Keratinocyte (primary cell): ENCODE data around the gene LRRIQ1. TPM values are rescaled to one million over a fixed set of nuclear protein-coding genes. Genes with fewer than 3 reads are reported as not detected.
A peak's percentile ranks its signal among the peaks of the same experiment; 100 is the strongest.

Experiments used
- DNase-seq: peaks from one replicate; pipeline ENCODE4 v3.0.0-alpha.2; 2011; ENCODE audit warnings: low read depth, missing footprints, low spot score
- FAIRE-seq: peaks from 2 replicates; lab custom pipeline; 2011; peaks lifted over from hg19 to GRCh38; lab: Jason Lieb, UNC
- H2AFZ ChIP-seq: 2 replicates; pipeline ENCODE4 v1.6.0; 2012; ENCODE audit warnings: low read length, control low read depth, inconsistent platforms; ENCODE audit not compliant: control insufficient read depth
- H3K27ac ChIP-seq: 2 replicates; pipeline ENCODE4 v1.5.1; 2011; ENCODE audit warnings: low read length; ENCODE audit not compliant: control insufficient read depth, insufficient read depth
- H3K27me3 ChIP-seq: 3 replicates; pipeline ENCODE4 v1.6.0; 2011; ENCODE audit warnings: low read length; ENCODE audit not compliant: control insufficient read depth, insufficient read depth; ENCODE audit errors: extremely low read depth
- H3K36me3 ChIP-seq, 2 experiments: 2 replicates in 1 of 2; 3 replicates in 1 of 2; pipeline ENCODE4 v1.5.1; 2011; ENCODE audit warnings: low read length in 2 of 2, mild to moderate bottlenecking in 1 of 2; ENCODE audit not compliant: control insufficient read depth in 2 of 2, insufficient read depth in 2 of 2; ENCODE audit errors: extremely low read depth in 1 of 2
- H3K4me1 ChIP-seq: 3 replicates; pipeline ENCODE4 v1.5.1; 2011; ENCODE audit warnings: low read length; ENCODE audit not compliant: control insufficient read depth, insufficient read depth; ENCODE audit errors: extremely low read depth
- H3K4me2 ChIP-seq: 3 replicates; pipeline ENCODE4 v1.6.0; 2011; ENCODE audit warnings: low read depth, low read length; ENCODE audit not compliant: control insufficient read depth, insufficient read depth; ENCODE audit errors: extremely low read depth
- H3K4me3 ChIP-seq, 3 experiments: fragments of 200-600 bp in 1 of 3; sonication (generic) in 1 of 3; 2 replicates in 2 of 3; 3 replicates in 1 of 3; pipeline ENCODE4 v1.5.1; 2011 to 2016; ENCODE audit warnings: low read length in 3 of 3, mild to moderate bottlenecking in 3 of 3, control low read depth in 2 of 3, inconsistent platforms in 1 of 3, low read depth in 1 of 3, mixed read lengths in 1 of 3, mixed run types in 1 of 3, moderate library complexity in 1 of 3; ENCODE audit not compliant: control insufficient read depth in 2 of 3, insufficient read depth in 2 of 3; ENCODE audit errors: extremely low read depth in 1 of 3
- H3K79me2 ChIP-seq: 2 replicates; pipeline ENCODE4 v1.6.0; 2012; ENCODE audit warnings: low read length; ENCODE audit not compliant: control insufficient read depth, insufficient read depth
- H3K9ac ChIP-seq: 3 replicates; pipeline ENCODE4 v1.6.0; 2011; ENCODE audit warnings: low read length; ENCODE audit not compliant: control insufficient read depth, insufficient read depth; ENCODE audit errors: extremely low read depth
- H3K9me1 ChIP-seq: 3 replicates; pipeline ENCODE4 v1.6.0; 2011; ENCODE audit warnings: low read length; ENCODE audit not compliant: control insufficient read depth, insufficient read depth; ENCODE audit errors: extremely low read depth
- H3K9me3 ChIP-seq: 2 replicates; pipeline ENCODE4 v1.5.1; 2012; ENCODE audit warnings: low read depth, low read length; ENCODE audit not compliant: control insufficient read depth
- H4K20me1 ChIP-seq: 3 replicates; pipeline ENCODE4 v1.6.0; 2011; ENCODE audit warnings: low read length; ENCODE audit not compliant: control insufficient read depth, insufficient read depth; ENCODE audit errors: extremely low read depth
- EZH2 ChIP-seq: IDR thresholded peaks from one replicate; pipeline ENCODE4 v1.6.1; 2012; ENCODE audit warnings: inconsistent platforms, mild to moderate bottlenecking, low read length, moderate library complexity
- dilution Hi-C: fragments of 300-500 bp; cut with MboI; formaldehyde crosslinking; loops from one replicate; pipeline ENCODE4 v1.7.0; 2020; ENCODE audit warnings: low sequenced_read_pairs; ENCODE audit not compliant: extremely low pct_ligation_motif_present
- polyA plus RNA-seq, 5 experiments: library from polyadenylated mRNA; depleted of rRNA in 3 of 5; stranded (reverse) in 3 of 5; stranded (forward) in 1 of 5; unstranded in 1 of 5; fragments of >200 nt; gene quantifications; 1 replicate in 1 of 5; 2 replicates in 3 of 5; 3 replicates in 1 of 5; pipeline versions ENCODE4 v1.2.1 to v1.2.3, GENCODE V29; 2011 to 2012; ENCODE audit warnings: missing spikeins in 2 of 5, low read depth in 1 of 5, low replicate concordance in 1 of 5
- TF ChIP-seq, protein P1 (sequence below), 3 experiments: IDR thresholded peaks in 1 of 3; conservative IDR thresholded peaks in 1 of 3; optimal IDR thresholded peaks in 1 of 3; 2 replicates in 2 of 3; 3 replicates in 1 of 3; pipeline versions ENCODE3 to v1.5.1; 2011; ENCODE audit warnings: low read length in 3 of 3, mild to moderate bottlenecking in 3 of 3, moderate library complexity in 2 of 3, control low read depth in 1 of 3, inconsistent platforms in 1 of 3; ENCODE audit not compliant: insufficient read depth in 2 of 3; ENCODE audit errors: extremely low read depth in 1 of 3

LRRIQ1 gene
- polyA plus RNA-seq, 1 donor (not counting 4 experiments of a cell fraction or from before 2014, with no cell fraction given), result 0.84 TPM

DNA sequence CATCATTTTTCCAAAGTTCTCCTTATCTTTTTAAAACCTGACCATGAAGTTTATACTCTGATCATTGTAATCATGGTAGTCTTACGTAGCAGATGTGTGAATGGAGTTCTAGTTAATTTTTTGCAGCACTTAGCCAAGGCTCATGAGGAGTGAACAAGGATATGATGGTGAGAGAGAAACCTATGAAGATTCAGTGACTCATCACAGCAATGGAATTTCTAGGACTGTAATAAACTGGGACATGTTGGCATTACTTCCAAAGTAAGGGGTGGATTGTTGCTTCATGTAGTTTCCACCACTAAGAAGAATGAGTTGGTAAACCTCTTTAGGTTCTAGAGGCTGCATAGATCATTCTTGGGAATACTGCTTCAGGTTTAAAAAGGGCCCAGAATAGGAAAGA lies 102.7 kb downstream of the LRRIQ1 start:
- Histone ChIP-seq H3K9ac (no peak overlapping the region), H3K4me1 (no peaks in the 10 kb centered on the region), H2AFZ (no peak overlapping the region), H3K79me2 (no peaks in the 10 kb centered on the region), H3K27ac (no peak overlapping the region), H3K4me2 (no peak overlapping the region), H4K20me1 (no peaks in the 10 kb centered on the region), H3K4me3 (no peak overlapping the region), H3K9me1 (no peaks in the 10 kb centered on the region), H3K9me3 (no peaks in the 10 kb centered on the region), H3K36me3 (no peaks in the 10 kb centered on the region), H3K27me3 (no peaks in the 10 kb centered on the region)
- dilution Hi-C loops, result no loop called here
- DNase-seq, result no peak
- peak; percentile 49 for FAIRE-seq
- TF ChIP-seq, protein P1, sequence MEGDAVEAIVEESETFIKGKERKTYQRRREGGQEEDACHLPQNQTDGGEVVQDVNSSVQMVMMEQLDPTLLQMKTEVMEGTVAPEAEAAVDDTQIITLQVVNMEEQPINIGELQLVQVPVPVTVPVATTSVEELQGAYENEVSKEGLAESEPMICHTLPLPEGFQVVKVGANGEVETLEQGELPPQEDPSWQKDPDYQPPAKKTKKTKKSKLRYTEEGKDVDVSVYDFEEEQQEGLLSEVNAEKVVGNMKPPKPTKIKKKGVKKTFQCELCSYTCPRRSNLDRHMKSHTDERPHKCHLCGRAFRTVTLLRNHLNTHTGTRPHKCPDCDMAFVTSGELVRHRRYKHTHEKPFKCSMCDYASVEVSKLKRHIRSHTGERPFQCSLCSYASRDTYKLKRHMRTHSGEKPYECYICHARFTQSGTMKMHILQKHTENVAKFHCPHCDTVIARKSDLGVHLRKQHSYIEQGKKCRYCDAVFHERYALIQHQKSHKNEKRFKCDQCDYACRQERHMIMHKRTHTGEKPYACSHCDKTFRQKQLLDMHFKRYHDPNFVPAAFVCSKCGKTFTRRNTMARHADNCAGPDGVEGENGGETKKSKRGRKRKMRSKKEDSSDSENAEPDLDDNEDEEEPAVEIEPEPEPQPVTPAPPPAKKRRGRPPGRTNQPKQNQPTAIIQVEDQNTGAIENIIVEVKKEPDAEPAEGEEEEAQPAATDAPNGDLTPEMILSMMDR (optimal IDR thresholded peaks at IDR 0.05 in 1 of 3, IDR thresholded peaks at IDR 0.05 in 1 of 3, conservative IDR thresholded peaks at IDR 0.05 in 1 of 3; ENCODE audit: extremely low read depth in 1 of 3, insufficient read depth in 2 of 3, low read length in 3 of 3), result no peak
- TF ChIP-seq EZH2, result no peak

DNA sequence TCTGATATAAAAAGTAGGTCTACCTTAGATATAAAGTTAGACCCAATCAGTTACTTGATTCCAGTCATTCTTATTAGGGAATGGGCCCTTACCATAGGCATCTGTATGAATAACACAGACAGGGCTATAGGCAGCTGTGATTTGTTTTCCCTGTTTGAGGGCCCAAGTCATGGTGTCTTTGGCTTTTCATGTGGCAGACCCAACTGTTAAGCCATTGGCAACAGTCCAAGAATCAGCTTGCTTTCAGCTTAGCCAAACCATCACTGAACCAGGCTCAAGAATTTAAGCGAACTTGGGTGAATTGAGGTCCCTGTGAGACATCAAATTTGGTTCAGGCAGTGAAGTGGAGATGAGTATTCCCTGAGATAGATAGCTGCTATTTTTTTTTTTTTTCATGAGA lies 111.2 kb downstream of the LRRIQ1 start:
- dilution Hi-C loops, result no loop called here
- H3K4me2 ChIP-seq, result no peak overlapping the region
- H3K4me1 ChIP-seq, result no peaks in the 10 kb centered on the region
- H2AFZ ChIP-seq, result no peak overlapping the region
- no peaks in the 10 kb centered on the region for H3K79me2 ChIP-seq
- H3K4me3 ChIP-seq, result no peak overlapping the region
- no peaks in the 10 kb centered on the region for H3K27me3 ChIP-seq
- no peak overlapping the region for H3K27ac ChIP-seq
- H3K9ac ChIP-seq, result no peak overlapping the region
- no peaks in the 10 kb centered on the region for H3K9me1 ChIP-seq
- no peaks in the 10 kb centered on the region for H3K36me3 ChIP-seq
- no peaks in the 10 kb centered on the region for H3K9me3 ChIP-seq
- no peaks in the 10 kb centered on the region for H4K20me1 ChIP-seq
- TF ChIP-seq, protein P1 (optimal IDR thresholded peaks at IDR 0.05 in 1 of 3, IDR thresholded peaks at IDR 0.05 in 1 of 3, conservative IDR thresholded peaks at IDR 0.05 in 1 of 3; ENCODE audit: extremely low read depth in 1 of 3, insufficient read depth in 2 of 3, low read length in 3 of 3), result no peak
- no peak for TF ChIP-seq EZH2
- DNase-seq (no peak), FAIRE-seq (no peak)
